OCI-LY7 (cell line): ENCODE measurements around the gene ATP9A. TPM values are rescaled to one million over a fixed set of nuclear protein-coding genes. Genes with fewer than 3 reads are reported as not detected.
"Not testable (repeated sequence)": the region's sequence is repeated elsewhere in the genome, so short reads cannot be mapped to it uniquely, and the experiment has no call there.

ENCODE experiments used
- BruUV-seq: library from RNA; stranded (reverse); fragments of 400-500 nt; replicated peaks from 2 replicates; lab custom pipeline; 2021; lab: Mats Ljungman, UMichigan
- CTCF ChIA-PET: fragments of 300-600 bp; sonication (Branson Sonifier 250); formaldehyde crosslinking; loops from one replicate; lab custom pipeline; 2022; ENCODE audit warnings: antibody characterized with exemption; ENCODE audit not compliant: unreplicated experiment; lab: Charles Lee
- POLR2A ChIA-PET: fragments of 300-600 bp; sonication (Branson Sonifier 250); formaldehyde crosslinking; loops from one replicate; lab custom pipeline; 2022; ENCODE audit warnings: antibody characterized with exemption; lab: Charles Lee
- DNase-seq: peaks from one replicate; pipeline ENCODE4 v3.0.0-alpha.2; 2015; ENCODE audit warnings: low spot score
- H2AFZ ChIP-seq: fragments of 200-600 bp; sonication (generic), shearing (Covaris generic); 2 replicates; pipeline ENCODE4 v1.6.1; 2014; ENCODE audit warnings: mild to moderate bottlenecking, antibody characterized with exemption, low read length, moderate library complexity
- H3K27ac ChIP-seq: fragments of 200-600 bp; sonication (generic); 2 replicates; pipeline ENCODE4 v1.5.1; 2014; ENCODE audit warnings: mixed run types, low read depth, mild to moderate bottlenecking, moderate library complexity, low read length, inconsistent platforms; ENCODE audit not compliant: poor library complexity, severe bottlenecking
- H3K36me3 ChIP-seq: fragments of 200-600 bp; sonication (generic); 2 replicates; pipeline ENCODE4 v1.6.1; 2014; ENCODE audit warnings: mild to moderate bottlenecking, antibody characterized with exemption, low read length, moderate library complexity, mixed read lengths; ENCODE audit not compliant: insufficient read depth
- H3K4me1 ChIP-seq: fragments of 200-600 bp; sonication (generic); 2 replicates; pipeline ENCODE4 v1.5.1; 2014; ENCODE audit warnings: mild to moderate bottlenecking, low read length; ENCODE audit not compliant: insufficient read depth, poor library complexity, severe bottlenecking
- H3K4me2 ChIP-seq: fragments of 200-600 bp; sonication (generic); 2 replicates; pipeline ENCODE4 v1.6.1; 2014; ENCODE audit warnings: mild to moderate bottlenecking, low read length
- H3K4me3 ChIP-seq: fragments of 200-600 bp; sonication (generic); 2 replicates; pipeline ENCODE4 v1.5.1; 2014; ENCODE audit warnings: mild to moderate bottlenecking, low read depth, low read length; ENCODE audit not compliant: poor library complexity, severe bottlenecking
- H3K79me2 ChIP-seq: fragments of 200-600 bp; sonication (generic); 2 replicates; pipeline ENCODE4 v1.6.1; 2016; ENCODE audit warnings: low read depth, mild to moderate bottlenecking, low read length, moderate library complexity, mixed read lengths; ENCODE audit not compliant: insufficient read depth
- H3K9me2 ChIP-seq: fragments of 200-600 bp; sonication (generic); 2 replicates; pipeline ENCODE4 v1.6.1; 2016; ENCODE audit warnings: mild to moderate bottlenecking, low read length, mixed read lengths; ENCODE audit not compliant: insufficient read depth
- H3K9me3 ChIP-seq: fragments of 200-600 bp; sonication (generic); 2 replicates; pipeline ENCODE4 v1.6.1; 2014; ENCODE audit warnings: mild to moderate bottlenecking, mixed run types, low read length, mixed read lengths
- H4K20me1 ChIP-seq: fragments of 200-600 bp; sonication (generic); 2 replicates; pipeline ENCODE4 v1.6.1; 2014; ENCODE audit warnings: mild to moderate bottlenecking, antibody characterized with exemption, low read length, moderate library complexity, mixed read lengths; ENCODE audit not compliant: insufficient read depth
- EZH2phosphoT487 ChIP-seq: fragments of 200-600 bp; sonication (generic); IDR thresholded peaks from 2 replicates; pipeline ENCODE4 v1.6.1; 2018; ENCODE audit warnings: low read depth, borderline replicate concordance, mild to moderate bottlenecking, mixed run types, antibody characterized with exemption, low read length, moderate library complexity, mixed read lengths
- intact Hi-C: fragments of 100-400 bp; cut with micrococcal nuclease; formaldehyde crosslinking; loops from one replicate; pipeline ENCODE4 v1.10.0; 2022; ENCODE audit not compliant: unreplicated experiment
- total RNA-seq, 2 experiments: library from RNA; depleted of rRNA in 1 of 2; stranded (reverse); fragments of >200 nt in 1 of 2; shearing (Covaris generic) in 1 of 2; gene quantifications; 2 replicates each; pipeline ENCODE4 v1.2.3, GENCODE V29; 2014 to 2022
- TF ChIP-seq, protein P1 (sequence below): fragments of 200-600 bp; sonication (generic); conservative IDR thresholded peaks from 2 replicates; pipeline ENCODE4 v1.5.1; 2014; ENCODE audit warnings: mild to moderate bottlenecking, antibody characterized with exemption, low read length, moderate library complexity, mixed read lengths

ATP9A gene
- total RNA-seq, 2 experiments from 2014 or later: 0.67 to 0.85 TPM

DNA sequence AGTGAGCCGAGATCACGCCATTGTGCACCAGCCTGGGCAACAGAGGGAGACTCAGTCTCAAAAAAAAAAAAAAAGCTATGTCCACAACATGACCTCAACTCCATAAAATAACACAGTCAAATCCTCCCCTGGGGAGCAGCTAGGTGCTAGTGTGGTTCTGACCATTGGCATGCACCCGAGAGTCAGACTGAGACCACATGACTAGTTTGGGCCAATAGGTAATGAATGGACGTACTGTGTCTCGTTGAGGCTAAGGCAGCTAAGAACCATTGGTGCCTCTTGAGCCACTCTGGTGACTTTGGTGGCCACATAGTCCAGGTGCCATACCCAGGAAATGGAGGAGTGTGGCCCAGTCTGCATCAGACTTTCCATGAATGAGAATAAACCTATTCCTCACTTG is 40.3 kb downstream of the ATP9A start:
- no peaks in the 10 kb centered on the region for H3K79me2 ChIP-seq
- TF ChIP-seq, protein P1, sequence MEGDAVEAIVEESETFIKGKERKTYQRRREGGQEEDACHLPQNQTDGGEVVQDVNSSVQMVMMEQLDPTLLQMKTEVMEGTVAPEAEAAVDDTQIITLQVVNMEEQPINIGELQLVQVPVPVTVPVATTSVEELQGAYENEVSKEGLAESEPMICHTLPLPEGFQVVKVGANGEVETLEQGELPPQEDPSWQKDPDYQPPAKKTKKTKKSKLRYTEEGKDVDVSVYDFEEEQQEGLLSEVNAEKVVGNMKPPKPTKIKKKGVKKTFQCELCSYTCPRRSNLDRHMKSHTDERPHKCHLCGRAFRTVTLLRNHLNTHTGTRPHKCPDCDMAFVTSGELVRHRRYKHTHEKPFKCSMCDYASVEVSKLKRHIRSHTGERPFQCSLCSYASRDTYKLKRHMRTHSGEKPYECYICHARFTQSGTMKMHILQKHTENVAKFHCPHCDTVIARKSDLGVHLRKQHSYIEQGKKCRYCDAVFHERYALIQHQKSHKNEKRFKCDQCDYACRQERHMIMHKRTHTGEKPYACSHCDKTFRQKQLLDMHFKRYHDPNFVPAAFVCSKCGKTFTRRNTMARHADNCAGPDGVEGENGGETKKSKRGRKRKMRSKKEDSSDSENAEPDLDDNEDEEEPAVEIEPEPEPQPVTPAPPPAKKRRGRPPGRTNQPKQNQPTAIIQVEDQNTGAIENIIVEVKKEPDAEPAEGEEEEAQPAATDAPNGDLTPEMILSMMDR: no peak
- no peak for TF ChIP-seq EZH2phosphoT487
- no peaks in the 10 kb centered on the region for H3K9me2 ChIP-seq
- intact Hi-C loops: no loop called here
- H3K4me1 ChIP-seq: no peaks in the 10 kb centered on the region
- no peak for DNase-seq
- H3K4me2 ChIP-seq: no peak overlapping the region
- no TSS peak for BruUV-seq
- no peak overlapping the region for H3K27ac ChIP-seq
- H2AFZ ChIP-seq: no peak overlapping the region
- H3K36me3 ChIP-seq: no peaks in the 10 kb centered on the region
- ChIA-PET POLR2A (interaction anchor here (0.7 kb wide), 1 partner anchor 489 kb away, joined by 3 read pairs; no protein-coding TSS in a partner anchor), CTCF (no interaction called here)
- H3K9me3 ChIP-seq: no peaks in the 10 kb centered on the region
- no peak overlapping the region for H3K4me3 ChIP-seq
- no peaks in the 10 kb centered on the region for H4K20me1 ChIP-seq

DNA sequence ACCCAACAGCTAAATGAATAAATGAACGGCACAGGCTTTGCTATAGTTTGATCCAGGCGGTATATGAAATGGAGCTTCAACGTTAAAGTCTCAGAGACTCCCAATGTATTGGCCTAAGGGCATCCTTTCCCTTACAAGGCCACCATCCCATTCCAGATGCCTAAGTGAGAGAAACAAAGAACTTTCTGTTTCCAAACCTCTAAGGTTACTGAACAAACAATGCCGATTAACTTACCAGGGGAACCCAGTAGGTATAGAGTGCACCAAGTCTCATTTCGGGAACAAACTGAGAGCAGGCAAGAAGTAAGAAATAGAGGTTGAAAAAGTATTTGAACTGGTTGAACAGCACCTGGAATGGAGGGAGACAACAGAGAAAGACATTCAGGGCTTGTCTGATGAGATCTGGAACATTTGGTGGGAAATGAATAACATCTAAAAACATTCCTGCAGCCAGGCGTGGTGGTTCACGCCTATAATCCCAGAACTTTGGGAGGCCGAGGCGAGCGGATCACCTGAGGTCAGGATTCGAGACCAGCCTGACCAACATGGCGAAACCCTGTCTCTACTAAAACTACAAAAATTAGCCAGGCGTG is 42.5 kb downstream of the ATP9A start:
- CTCF ChIA-PET: no interaction called here
- BruUV-seq: no TSS peak
- no peak for DNase-seq
- no peaks in the 10 kb centered on the region for H4K20me1 ChIP-seq
- POLR2A ChIA-PET: no interaction called here
- H3K36me3 ChIP-seq: no peaks in the 10 kb centered on the region
- no peak overlapping the region for H3K4me2 ChIP-seq
- H3K4me3 ChIP-seq: no peak overlapping the region
- TF ChIP-seq EZH2phosphoT487: no peak
- TF ChIP-seq, protein P1: no peak
- no peaks in the 10 kb centered on the region for H3K79me2 ChIP-seq
- H2AFZ ChIP-seq: no peak overlapping the region
- no peak overlapping the region for H3K27ac ChIP-seq
- no peaks in the 10 kb centered on the region for H3K9me2 ChIP-seq
- H3K9me3 ChIP-seq: no peaks in the 10 kb centered on the region
- no peaks in the 10 kb centered on the region for H3K4me1 ChIP-seq
- intact Hi-C loops: no loop called here

DNA sequence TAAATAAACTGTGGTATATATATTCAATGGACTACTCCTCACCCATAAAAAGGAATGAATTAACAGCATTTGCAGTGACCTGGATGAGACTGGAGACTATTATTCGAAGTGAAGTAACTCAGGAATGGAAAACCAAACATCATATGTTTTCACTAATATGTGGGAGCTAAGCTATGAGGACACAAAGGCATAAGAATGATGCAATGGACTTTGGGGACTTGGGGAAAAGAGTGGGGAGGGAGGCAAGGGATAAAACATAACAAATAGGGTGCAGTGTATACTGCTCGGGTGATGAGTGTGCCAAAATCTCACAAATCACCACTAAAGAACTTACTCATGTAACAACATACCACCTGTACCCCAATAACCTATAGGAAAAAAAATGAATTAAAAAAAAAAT is 45.2 kb downstream of the ATP9A start:
- intact Hi-C loops, POLR2A ChIA-PET: not testable (repeated sequence)

DNA sequence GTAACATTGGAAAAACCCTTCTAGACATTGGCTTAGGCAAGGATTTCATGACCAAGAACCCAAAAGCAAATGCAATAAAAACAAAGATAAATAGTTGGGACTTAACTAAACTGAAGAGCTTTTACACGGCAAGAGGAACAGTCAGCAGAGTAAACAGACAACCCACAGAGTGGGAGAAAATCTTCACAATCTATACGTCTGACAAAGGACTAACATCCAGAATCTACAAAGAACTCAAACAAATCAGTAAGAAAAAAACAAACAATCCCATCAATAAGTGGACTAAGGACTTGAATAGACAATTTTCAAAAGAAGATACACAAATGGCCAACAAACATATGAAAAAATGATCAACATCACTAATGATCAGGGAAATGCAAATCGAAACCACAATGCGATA is 45.9 kb downstream of the ATP9A start:
- H4K20me1 ChIP-seq, H3K79me2 ChIP-seq, intact Hi-C loops, H3K27ac ChIP-seq, H3K4me1 ChIP-seq, CTCF ChIA-PET, H3K36me3 ChIP-seq, DNase-seq, H3K9me2 ChIP-seq, H3K9me3 ChIP-seq, POLR2A ChIA-PET, H2AFZ ChIP-seq, H3K4me2 ChIP-seq, H3K4me3 ChIP-seq, BruUV-seq: not testable (repeated sequence)

More for the DNA sequence above, 45.2 kb downstream of the ATP9A start:
- H3K9me2 ChIP-seq, H4K20me1 ChIP-seq, H3K27ac ChIP-seq, H3K4me1 ChIP-seq, H3K36me3 ChIP-seq, H3K79me2 ChIP-seq, H3K4me2 ChIP-seq, H3K4me3 ChIP-seq, DNase-seq, CTCF ChIA-PET, BruUV-seq, H2AFZ ChIP-seq, H3K9me3 ChIP-seq: not testable (repeated sequence)
